Stimulated activated naive CD4-positive, alpha-beta T cell treated with Interleukin-2 at 50 U/mL for 16 hours (primary cell): ENCODE data around the gene KIF5C.

Source experiments
- DNase-seq: peaks from one replicate; lab custom pipeline; 2025; lab: John Stamatoyannopoulos, UW

KIF5C gene

GRCh38 chr2:148888003-148888501 is 13.0 kb downstream of the KIF5C start:
- DNase-seq, result no peak

- no peak for DNase-seq
These were observed 14.0 kb downstream of the KIF5C start for GRCh38 chr2:148888986-148889385.

GRCh38 chr2:148893906-148894305 is 18.9 kb downstream of the KIF5C start:
- DNase-seq, result no peak

GRCh38 chr2:148896136-148896535 is 21.1 kb downstream of the KIF5C start:
- DNase-seq, result no peak

GRCh38 chr2:148899638-148900318 is 24.8 kb downstream of the KIF5C start:
- no peak for DNase-seq

- DNase-seq, result no peak
These were observed 25.4 kb downstream of the KIF5C start for GRCh38 chr2:148900350-148900837.

GRCh38 chr2:148901142-148901541 is 26.1 kb downstream of the KIF5C start:
- DNase-seq, result no peak

GRCh38 chr2:148902798-148903197 is 27.8 kb downstream of the KIF5C start:
- DNase-seq, result no peak

- DNase-seq, result no peak
These were observed 28.3 kb downstream of the KIF5C start for GRCh38 chr2:148903294-148903693.

- DNase-seq, result no peak
These were observed 29.0 kb downstream of the KIF5C start for GRCh38 chr2:148903979-148904378.

- no peak for DNase-seq
These were observed 31.1 kb downstream of the KIF5C start for GRCh38 chr2:148906124-148906523.

- no peak for DNase-seq
These were observed 32.2 kb downstream of the KIF5C start for GRCh38 chr2:148907085-148907785.

GRCh38 chr2:148909114-148909513 is 34.1 kb downstream of the KIF5C start:
- no peak for DNase-seq

GRCh38 chr2:148913061-148913460 is 38.0 kb downstream of the KIF5C start:
- DNase-seq, result no peak

- DNase-seq, result no peak
These were observed 38.5 kb downstream of the KIF5C start for GRCh38 chr2:148913492-148913891.

GRCh38 chr2:148914463-148914862 is 39.4 kb downstream of the KIF5C start:
- DNase-seq, result no peak

- DNase-seq, result no peak
These were observed 42.4 kb downstream of the KIF5C start for GRCh38 chr2:148917431-148917830.

- DNase-seq, result no peak
These were observed 43.5 kb downstream of the KIF5C start for GRCh38 chr2:148918554-148918953.

- no peak for DNase-seq
These were observed 45.5 kb downstream of the KIF5C start for GRCh38 chr2:148920559-148920958.

- no peak for DNase-seq
These were observed 47.0 kb downstream of the KIF5C start for GRCh38 chr2:148922062-148922461.

- DNase-seq, result no peak
These were observed 47.9 kb downstream of the KIF5C start for GRCh38 chr2:148922776-148923475.

- DNase-seq, result no peak
These were observed 49.6 kb downstream of the KIF5C start for GRCh38 chr2:148924514-148925178.
